NK-92 (cell line): ENCODE results near the gene TNC.

Experiments
- DNase-seq: peaks from one replicate; lab custom pipeline; 2025; ENCODE audit not compliant: unreplicated experiment; lab: John Stamatoyannopoulos, UW

TNC gene

GRCh38 chr9:115117999-115118878 lies at the start of gene TNC:
Gene TNC (minus strand): TSS chr9:115118157. CDS start chr9:115091018, 27,139 bp downstream.
- DNase-seq: no peak

- no peak for DNase-seq
Measured at GRCh38 chr9:115167175-115167574, 49.2 kb upstream of the TNC start.

- DNase-seq: no peak
Measured at GRCh38 chr9:115165233-115165632, 47.3 kb upstream of the TNC start.

GRCh38 chr9:115164511-115164974 lies 46.6 kb upstream of the TNC start:
- no peak for DNase-seq

GRCh38 chr9:115162946-115163345 lies 45.0 kb upstream of the TNC start:
- no peak for DNase-seq

- DNase-seq: no peak
Measured at GRCh38 chr9:115161446-115161845, 43.5 kb upstream of the TNC start.

GRCh38 chr9:115158661-115159481 lies 40.9 kb upstream of the TNC start:
- no peak for DNase-seq

GRCh38 chr9:115157245-115157674 lies 39.3 kb upstream of the TNC start:
- DNase-seq: no peak

- DNase-seq: no peak
Measured at GRCh38 chr9:115155037-115155436, 37.1 kb upstream of the TNC start.

GRCh38 chr9:115154617-115155016 lies 36.7 kb upstream of the TNC start:
- DNase-seq: no peak

GRCh38 chr9:115152281-115152820 lies 34.4 kb upstream of the TNC start:
- no peak for DNase-seq

GRCh38 chr9:115148721-115149120 lies 30.8 kb upstream of the TNC start:
- DNase-seq: no peak

- no peak for DNase-seq
Measured at GRCh38 chr9:115146581-115147021, 28.6 kb upstream of the TNC start.

- no peak for DNase-seq
Measured at GRCh38 chr9:115144706-115145105, 26.7 kb upstream of the TNC start.

GRCh38 chr9:115143689-115144088 lies 25.7 kb upstream of the TNC start:
- DNase-seq: no peak

GRCh38 chr9:115142517-115143270 lies 24.7 kb upstream of the TNC start:
- no peak for DNase-seq

GRCh38 chr9:115142090-115142489 lies 24.1 kb upstream of the TNC start:
- DNase-seq: no peak

- DNase-seq: no peak
Measured at GRCh38 chr9:115141612-115142011, 23.7 kb upstream of the TNC start.

GRCh38 chr9:115138151-115138550 lies 20.2 kb upstream of the TNC start:
- no peak for DNase-seq

- DNase-seq: no peak
Measured at GRCh38 chr9:115137526-115137925, 19.6 kb upstream of the TNC start.
